RWPE2 (cell line): Measurements from ENCODE around the gene TMEM134.
"Not testable (repeated sequence)": the region's sequence is repeated elsewhere in the genome, so short reads cannot be mapped to it uniquely, and the experiment has no call there.

Experiments
- ATAC-seq: fragments of 200-7000 bp; cut with Tn5 transposase; 3 replicates; pipeline ENCODE4 v1.9.1; 2021; ENCODE audit warnings: low read depth
- DNase-seq: peaks from one replicate; pipeline ENCODE4 v3.0.0-alpha.2; 2020; ENCODE audit warnings: low spot score
- H3K27ac ChIP-seq: fragments of 450-650 bp; 2 replicates; pipeline ENCODE4 v1.5.1; 2017; ENCODE audit warnings: mild to moderate bottlenecking; ENCODE audit not compliant: poor library complexity, severe bottlenecking
- H3K27me3 ChIP-seq: fragments of 250-450 bp; sonication (Bioruptor Pico); 2 replicates; pipeline ENCODE4 v1.5.1; 2021; ENCODE audit warnings: mild to moderate bottlenecking, moderate library complexity; ENCODE audit not compliant: insufficient read depth, poor library complexity, severe bottlenecking
- H3K36me3 ChIP-seq: fragments of 250-450 bp; sonication (Bioruptor Pico); 2 replicates; pipeline ENCODE4 v1.5.1; 2020; ENCODE audit warnings: low read depth, mild to moderate bottlenecking, moderate library complexity
- H3K4me1 ChIP-seq: fragments of 250-450 bp; sonication (Bioruptor Pico); 2 replicates; pipeline ENCODE4 v1.5.1; 2021; ENCODE audit warnings: mild to moderate bottlenecking, moderate library complexity; ENCODE audit not compliant: insufficient read depth, poor library complexity, severe bottlenecking
- H3K4me3 ChIP-seq: fragments of 250-450 bp; sonication (Bioruptor Pico); 2 replicates; pipeline ENCODE4 v1.5.1; 2021; ENCODE audit warnings: mild to moderate bottlenecking, moderate library complexity; ENCODE audit not compliant: severe bottlenecking
- H3K9me3 ChIP-seq: fragments of 250-450 bp; sonication (Bioruptor Pico); 2 replicates; pipeline ENCODE4 v1.5.1; 2021; ENCODE audit warnings: mild to moderate bottlenecking, moderate library complexity; ENCODE audit not compliant: severe bottlenecking
- TF ChIP-seq, protein P1 (sequence below): fragments of 450-650 bp; IDR thresholded peaks from one replicate; pipeline ENCODE4 v1.5.1; 2017; ENCODE audit warnings: mild to moderate bottlenecking, moderate library complexity; ENCODE audit not compliant: poor library complexity, severe bottlenecking

The TMEM134 gene

GRCh38 chr11:67466367-67466766, 2.7 kb downstream of the TMEM134 start:
- TF ChIP-seq, protein P1, sequence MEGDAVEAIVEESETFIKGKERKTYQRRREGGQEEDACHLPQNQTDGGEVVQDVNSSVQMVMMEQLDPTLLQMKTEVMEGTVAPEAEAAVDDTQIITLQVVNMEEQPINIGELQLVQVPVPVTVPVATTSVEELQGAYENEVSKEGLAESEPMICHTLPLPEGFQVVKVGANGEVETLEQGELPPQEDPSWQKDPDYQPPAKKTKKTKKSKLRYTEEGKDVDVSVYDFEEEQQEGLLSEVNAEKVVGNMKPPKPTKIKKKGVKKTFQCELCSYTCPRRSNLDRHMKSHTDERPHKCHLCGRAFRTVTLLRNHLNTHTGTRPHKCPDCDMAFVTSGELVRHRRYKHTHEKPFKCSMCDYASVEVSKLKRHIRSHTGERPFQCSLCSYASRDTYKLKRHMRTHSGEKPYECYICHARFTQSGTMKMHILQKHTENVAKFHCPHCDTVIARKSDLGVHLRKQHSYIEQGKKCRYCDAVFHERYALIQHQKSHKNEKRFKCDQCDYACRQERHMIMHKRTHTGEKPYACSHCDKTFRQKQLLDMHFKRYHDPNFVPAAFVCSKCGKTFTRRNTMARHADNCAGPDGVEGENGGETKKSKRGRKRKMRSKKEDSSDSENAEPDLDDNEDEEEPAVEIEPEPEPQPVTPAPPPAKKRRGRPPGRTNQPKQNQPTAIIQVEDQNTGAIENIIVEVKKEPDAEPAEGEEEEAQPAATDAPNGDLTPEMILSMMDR = no peak
- ATAC-seq (no peak), DNase-seq (no peak)
- no peak overlapping the region for H3K4me3 ChIP-seq
- H3K36me3 ChIP-seq = no peaks in the 10 kb centered on the region
- H3K27ac ChIP-seq = peak overlapping the region; percentile 76
- H3K4me1 ChIP-seq = peaks cover 10% of the 10 kb centered on the region
- H3K9me3 ChIP-seq = no peaks in the 10 kb centered on the region
- H3K27me3 ChIP-seq = no peaks in the 10 kb centered on the region

DNA sequence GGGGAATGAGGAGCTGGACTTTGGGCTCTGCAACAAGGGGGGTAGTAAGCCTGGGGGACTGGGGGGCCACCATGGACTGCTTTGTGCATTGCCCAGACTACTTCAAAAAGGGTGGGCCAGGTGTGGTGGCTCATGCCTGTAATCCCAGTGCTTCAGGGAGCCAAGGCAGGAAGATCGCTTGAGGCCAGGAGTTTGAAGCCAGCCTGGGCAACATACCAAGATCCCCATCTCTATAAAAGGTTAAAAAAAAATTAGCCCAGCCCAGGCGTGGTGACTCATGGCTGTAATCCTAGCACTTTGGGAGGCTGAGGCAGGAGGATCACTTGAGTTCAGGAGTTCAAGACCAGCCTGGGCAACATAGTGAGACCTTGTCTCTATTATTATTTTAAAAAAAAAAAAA, 3.5 kb downstream of the TMEM134 start:
- not testable (repeated sequence) for H3K4me1 ChIP-seq, ATAC-seq, DNase-seq, H3K27me3 ChIP-seq, H3K9me3 ChIP-seq, H3K36me3 ChIP-seq
- Histone ChIP-seq H3K4me3 (peak overlapping the region; percentile 51), H3K27ac (peak overlapping the region; percentile 76)

DNA sequence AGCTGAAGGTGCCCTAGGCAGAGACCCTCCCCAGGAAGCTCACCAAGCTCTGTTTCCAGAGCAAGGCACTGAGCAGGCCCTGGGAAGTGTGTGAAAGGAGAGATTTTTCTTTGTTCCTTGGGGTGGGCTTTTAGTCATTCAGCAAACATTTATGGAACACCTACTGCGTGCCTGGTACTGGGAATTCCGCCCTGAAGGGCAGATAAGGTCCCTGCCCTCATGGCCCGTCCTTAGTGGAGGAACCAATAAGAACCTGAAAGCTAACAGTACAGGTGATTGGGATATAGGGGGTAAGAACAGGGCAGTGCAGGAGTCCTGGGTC, 3.9 kb downstream of the TMEM134 start:
- ATAC-seq (no peak; the same call in 2 of the 3 replicates), DNase-seq (no peak)
- peak overlapping the region; percentile 76 for H3K27ac ChIP-seq

DNA sequence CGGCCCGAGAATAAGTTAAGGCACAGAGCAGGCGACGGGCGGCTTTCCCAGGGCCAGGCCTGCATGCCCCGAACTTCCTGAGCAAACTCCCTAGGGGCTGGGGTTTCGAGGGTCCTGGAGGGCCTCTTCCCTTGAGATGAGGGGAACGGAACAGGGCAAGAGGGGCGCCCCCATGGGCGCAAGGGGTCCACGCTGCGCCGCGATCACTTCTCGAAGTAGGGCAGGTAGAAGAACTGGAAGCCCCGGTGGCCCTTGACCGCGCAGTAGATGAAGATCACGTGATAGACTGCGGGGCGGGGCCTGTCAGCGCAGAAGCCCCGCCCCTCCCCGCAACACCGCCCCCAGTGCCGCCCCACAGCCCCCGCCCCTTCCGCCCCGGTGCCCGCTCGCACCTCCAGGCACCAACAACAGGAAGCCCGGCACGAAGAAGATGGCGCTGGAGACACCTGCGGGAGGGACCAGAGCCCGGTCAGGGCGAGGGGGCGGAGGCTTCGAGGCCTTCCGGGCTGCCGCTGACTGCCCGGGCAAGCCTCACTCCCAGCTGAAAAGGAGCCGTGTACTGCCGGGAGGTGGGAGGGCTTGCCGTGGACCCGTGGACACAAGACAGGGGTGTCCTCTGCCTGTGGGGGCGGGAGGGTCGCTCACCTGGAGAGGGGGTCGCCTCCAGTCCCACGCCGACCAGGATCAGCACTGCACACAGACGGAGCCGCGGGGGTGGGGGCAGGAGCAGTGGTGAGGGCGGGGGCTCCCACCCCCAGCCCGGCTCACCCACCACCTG, 4.5 kb downstream of the TMEM134 start:
- no peaks in the 10 kb centered on the region for H3K36me3 ChIP-seq
- no peaks in the 10 kb centered on the region for H3K27me3 ChIP-seq
- no peaks in the 10 kb centered on the region for H3K9me3 ChIP-seq
- DNase-seq (peak; percentile 95), ATAC-seq (peak; percentile 73)
- TF ChIP-seq, protein P1 = no peak
- peak overlapping the region; percentile 76 for H3K27ac ChIP-seq
- peaks cover 10% of the 10 kb centered on the region for H3K4me1 ChIP-seq
- peak overlapping the region; percentile 51 for H3K4me3 ChIP-seq

More for the DNA sequence above, 3.9 kb downstream of the TMEM134 start:
- H3K9me3 ChIP-seq = no peaks in the 10 kb centered on the region
- TF ChIP-seq, protein P1 = no peak
- no peaks in the 10 kb centered on the region for H3K36me3 ChIP-seq
- peaks cover 10% of the 10 kb centered on the region for H3K4me1 ChIP-seq
- no peaks in the 10 kb centered on the region for H3K27me3 ChIP-seq
- peak overlapping the region; percentile 51 for H3K4me3 ChIP-seq

DNA sequence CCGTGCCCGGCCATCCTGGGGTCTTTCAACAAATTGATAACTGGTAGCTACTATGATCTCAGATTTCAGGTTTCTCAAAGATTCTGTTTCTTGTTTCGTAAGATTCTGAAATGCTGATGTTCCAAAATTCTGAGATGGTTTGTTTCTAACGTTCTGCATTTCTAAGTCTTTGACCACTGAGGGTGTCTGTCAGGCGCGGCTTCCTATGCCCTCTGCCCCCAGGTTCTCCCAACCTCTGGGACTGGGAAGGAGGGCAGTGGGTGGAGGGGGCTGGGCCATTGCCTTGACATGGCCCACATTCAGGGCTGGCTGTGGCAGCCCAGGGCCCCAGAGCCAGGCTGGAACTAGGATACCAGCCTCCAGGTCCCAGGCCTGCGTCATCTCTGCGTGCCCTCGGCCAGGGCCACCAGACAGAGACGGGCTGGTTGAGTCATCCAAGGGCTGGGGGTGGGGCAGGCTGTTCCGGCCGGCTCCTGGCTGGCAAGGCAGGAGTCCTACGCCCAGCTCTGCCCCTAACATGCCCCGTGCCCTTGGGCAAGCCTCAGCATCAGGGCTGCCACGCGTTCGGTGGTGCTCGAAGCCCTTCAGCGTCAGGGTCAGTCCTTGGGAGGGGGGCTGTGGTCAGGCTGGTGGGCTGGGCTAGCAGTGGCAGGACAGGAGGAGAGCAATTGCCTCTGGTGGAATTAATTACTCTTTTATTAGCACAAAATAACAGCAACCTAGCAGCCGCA, 5.2 kb downstream of the TMEM134 start:
- DNase-seq (no peak), ATAC-seq (peak; percentile 41)
- Histone ChIP-seq H3K4me1 (peaks cover 10% of the 10 kb centered on the region), H3K9me3 (no peaks in the 10 kb centered on the region), H3K27ac (peak overlapping the region; percentile 76), H3K27me3 (no peaks in the 10 kb centered on the region), H3K4me3 (peak overlapping the region; percentile 51), H3K36me3 (no peaks in the 10 kb centered on the region)
- TF ChIP-seq, protein P1 = no peak
